NCI-H1105 (cell line): Measurements from ENCODE around the gene TMIGD2.
"Not testable (repeated sequence)": the region's sequence is repeated elsewhere in the genome, so short reads cannot be mapped to it uniquely, and the experiment has no call there.

ENCODE experiments used
- DNase-seq: peaks from one replicate; lab custom pipeline; 2025; lab: John Stamatoyannopoulos, UW

TMIGD2 gene

GRCh38 chr19:4266253-4267000 is 35.8 kb downstream of the TMIGD2 start:
- DNase-seq = no peak

GRCh38 chr19:4264812-4265211 is 37.4 kb downstream of the TMIGD2 start:
- no peak for DNase-seq

- DNase-seq = no peak
Measured at GRCh38 chr19:4260613-4261191, 41.5 kb downstream of the TMIGD2 start.

- no peak for DNase-seq
Measured at GRCh38 chr19:4258181-4258580, 44.0 kb downstream of the TMIGD2 start.

- no peak for DNase-seq
Measured at GRCh38 chr19:4257025-4257424, 45.2 kb downstream of the TMIGD2 start.

GRCh38 chr19:4256563-4256962 is 45.6 kb downstream of the TMIGD2 start:
- no peak for DNase-seq

GRCh38 chr19:4246767-4247593 is 55.2 kb downstream of the TMIGD2 start, which contains the start of gene YJU2:
YJU2 (plus strand) TSS chr19:4247080; CDS start chr19:4247147, 67 bp downstream.
- peak; percentile 99 for DNase-seq

GRCh38 chr19:4245938-4246337 is 56.3 kb downstream of the TMIGD2 start:
- not testable (repeated sequence) for DNase-seq
